IMR-90 (cell line): ENCODE data around the gene ZFP90. TPM values are rescaled to one million over a fixed set of nuclear protein-coding genes. Genes with fewer than 3 reads are reported as not detected.

Source experiments
- ATAC-seq: fragments of 200-7000 bp; cut with Tn5 transposase; 2 replicates; pipeline ENCODE4 v1.9.1; 2020; ENCODE audit warnings: low read depth, mild to moderate bottlenecking, moderate library complexity
- BruUV-seq: library from RNA; stranded (reverse); fragments of 400-500 nt; replicated peaks from 2 replicates; lab custom pipeline; 2021; lab: Mats Ljungman, UMichigan
- CTCF ChIA-PET: fragments of 300-600 bp; formaldehyde crosslinking; extraction: SDS; loops from one replicate; lab custom pipeline; 2021; ENCODE audit warnings: antibody characterized with exemption; lab: Yijun Ruan, JAX
- POLR2A ChIA-PET: fragments of 300-600 bp; sonication (Branson Sonifier 250); formaldehyde crosslinking; loops from one replicate; lab custom pipeline; 2022; ENCODE audit warnings: antibody characterized with exemption; ENCODE audit not compliant: unreplicated experiment; lab: Charles Lee
- DNase-seq: peaks from one replicate; pipeline ENCODE4 v3.0.0; 2013
- H2AFZ ChIP-seq: replicated peaks from 2 replicates; pipeline ENCODE3; 2013; ENCODE audit warnings: low read length, mild to moderate bottlenecking; ENCODE audit not compliant: poor library complexity
- H2AK5ac ChIP-seq: 2 replicates; pipeline ENCODE4 v1.6.1; 2013; ENCODE audit warnings: low read depth, low read length, inconsistent platforms
- H2AK9ac ChIP-seq: replicated peaks from 2 replicates; pipeline ENCODE3; 2013; ENCODE audit warnings: mild to moderate bottlenecking, low read depth, low read length, moderate library complexity; ENCODE audit not compliant: poor library complexity
- H2BK120ac ChIP-seq: 2 replicates; pipeline ENCODE4 v1.6.1; 2013; ENCODE audit warnings: low read depth, low read length, inconsistent platforms
- H2BK15ac ChIP-seq: 3 replicates; pipeline ENCODE4 v1.6.1; 2013; ENCODE audit warnings: low read depth, low read length, inconsistent platforms
- H2BK20ac ChIP-seq: 2 replicates; pipeline ENCODE4 v1.6.1; 2013; ENCODE audit warnings: low read depth, mild to moderate bottlenecking, inconsistent platforms, low read length, moderate library complexity
- H2BK5ac ChIP-seq: 2 replicates; pipeline ENCODE4 v1.6.1; 2013; ENCODE audit warnings: mild to moderate bottlenecking, low read depth, low read length, inconsistent platforms; ENCODE audit not compliant: poor library complexity, severe bottlenecking
- H3K14ac ChIP-seq: replicated peaks from 2 replicates; pipeline ENCODE4 v1.6.1; 2013; ENCODE audit warnings: low read depth, low read length, inconsistent platforms
- H3K18ac ChIP-seq: 2 replicates; pipeline ENCODE4 v1.6.1; 2013; ENCODE audit warnings: low read depth, low read length, control low read depth
- H3K23ac ChIP-seq: 2 replicates; pipeline ENCODE4 v1.6.1; 2013; ENCODE audit warnings: low read depth, low read length, inconsistent platforms
- H3K27ac ChIP-seq: 2 replicates; pipeline ENCODE4 v1.5.1; 2013; ENCODE audit warnings: mild to moderate bottlenecking, control low read depth, low read length; ENCODE audit not compliant: insufficient read depth
- H3K27me3 ChIP-seq: 2 replicates; pipeline ENCODE4 v1.6.1; 2013; ENCODE audit warnings: low read length; ENCODE audit not compliant: control insufficient read depth, insufficient read depth
- H3K36me3 ChIP-seq: 2 replicates; pipeline ENCODE4 v1.6.1; 2013; ENCODE audit warnings: low read length, mixed read lengths; ENCODE audit not compliant: control insufficient read depth, insufficient read depth
- H3K4ac ChIP-seq: 2 replicates; pipeline ENCODE4 v1.6.1; 2013; ENCODE audit warnings: low read depth, low read length, inconsistent platforms
- H3K4me1 ChIP-seq: 2 replicates; pipeline ENCODE4 v1.6.1; 2013; ENCODE audit warnings: low read length, mixed read lengths; ENCODE audit not compliant: control insufficient read depth, insufficient read depth
- H3K4me2 ChIP-seq: 2 replicates; pipeline ENCODE4 v1.6.1; 2013; ENCODE audit warnings: low read depth, mild to moderate bottlenecking, control low read depth, low read length, moderate library complexity
- H3K4me3 ChIP-seq: 2 replicates; pipeline ENCODE4 v1.5.1; 2013; ENCODE audit warnings: low read depth, mild to moderate bottlenecking, control low read depth, low read length, moderate library complexity; ENCODE audit not compliant: insufficient read depth
- H3K56ac ChIP-seq: 2 replicates; pipeline ENCODE4 v1.6.1; 2013; ENCODE audit warnings: low read length, inconsistent platforms; ENCODE audit not compliant: insufficient read depth; ENCODE audit errors: extremely low read depth
- H3K79me1 ChIP-seq, 2 experiments: 2 replicates each; pipeline ENCODE4 v1.6.1; 2013; ENCODE audit warnings: low read length in 2 of 2, inconsistent platforms in 1 of 2, low read depth in 1 of 2
- H3K9ac ChIP-seq: 2 replicates; pipeline ENCODE4 v1.6.1; 2013; ENCODE audit warnings: low read depth, low read length, control low read depth
- H3K9me1 ChIP-seq: 2 replicates; pipeline ENCODE4 v1.6.1; 2013; ENCODE audit warnings: low read length, inconsistent platforms; ENCODE audit not compliant: insufficient read depth
- H3K9me3 ChIP-seq: 2 replicates; pipeline ENCODE4 v1.6.1; 2013; ENCODE audit warnings: low read length; ENCODE audit not compliant: control insufficient read depth, insufficient read depth
- H4K20me1 ChIP-seq: 2 replicates; pipeline ENCODE4 v1.6.1; 2013; ENCODE audit warnings: low read length, inconsistent platforms; ENCODE audit not compliant: insufficient read depth
- H4K5ac ChIP-seq: 2 replicates; pipeline ENCODE4 v1.6.1; 2013; ENCODE audit warnings: mild to moderate bottlenecking, low read depth, low read length, control low read depth
- H4K8ac ChIP-seq, 2 experiments: 2 replicates each; pipeline ENCODE4 v1.6.1; 2013; ENCODE audit warnings: low read depth in 2 of 2, low read length in 2 of 2, control low read depth in 1 of 2, inconsistent platforms in 1 of 2
- H4K91ac ChIP-seq: 2 replicates; pipeline ENCODE4 v1.6.1; 2013; ENCODE audit warnings: low read depth, low read length, inconsistent platforms; ENCODE audit not compliant: insufficient read depth
- BHLHE40 ChIP-seq: fragments of 150-350 bp; IDR thresholded peaks from 2 replicates; pipeline ENCODE4 v1.6.1; 2016; ENCODE audit warnings: mild to moderate bottlenecking, low read depth, low read length
- CEBPB ChIP-seq: IDR thresholded peaks from 2 replicates; pipeline ENCODE4 v1.6.1; 2012; ENCODE audit warnings: low read depth, low read length, improper control_type of control experiment
- CHD1 ChIP-seq: IDR thresholded peaks from 2 replicates; pipeline ENCODE4 v1.6.1; 2012; ENCODE audit warnings: low read depth, low read length, improper control_type of control experiment
- FOS ChIP-seq: fragments of 150-350 bp; IDR thresholded peaks from 2 replicates; pipeline ENCODE4 v1.6.1; 2016; ENCODE audit warnings: low read depth, low read length
- MAFK ChIP-seq: IDR thresholded peaks from 2 replicates; pipeline ENCODE4 v1.6.1; 2012; ENCODE audit warnings: low read depth, low read length, improper control_type of control experiment
- MAZ ChIP-seq: IDR thresholded peaks from 2 replicates; pipeline ENCODE4 v1.6.1; 2012; ENCODE audit warnings: low read depth, mild to moderate bottlenecking, low read length, improper control_type of control experiment, moderate library complexity, borderline replicate concordance
- MXI1 ChIP-seq: IDR thresholded peaks from 2 replicates; pipeline ENCODE4 v1.6.1; 2012; ENCODE audit warnings: low read depth, mild to moderate bottlenecking, low read length, moderate library complexity, borderline replicate concordance
- NFE2L2 ChIP-seq: fragments of 150-350 bp; IDR thresholded peaks from 2 replicates; pipeline ENCODE4 v1.6.1; 2016; ENCODE audit warnings: low read depth, mild to moderate bottlenecking, low read length
- POLR2A ChIP-seq: IDR thresholded peaks from 2 replicates; pipeline ENCODE4 v1.6.1; 2012; ENCODE audit warnings: mild to moderate bottlenecking, low read depth, low read length
- RAD21 ChIP-seq: IDR thresholded peaks from 2 replicates; pipeline ENCODE4 v1.6.1; 2012; ENCODE audit warnings: low read length, improper control_type of control experiment
- RCOR1 ChIP-seq: IDR thresholded peaks from 2 replicates; pipeline ENCODE4 v1.6.1; 2012; ENCODE audit warnings: mild to moderate bottlenecking, low read length, improper control_type of control experiment; ENCODE audit not compliant: insufficient replicate concordance
- RFX5 ChIP-seq: IDR thresholded peaks from 2 replicates; pipeline ENCODE4 v1.8.0; 2012; ENCODE audit warnings: low read depth, mild to moderate bottlenecking, low read length, moderate library complexity
- SMC3 ChIP-seq: fragments of 150-350 bp; IDR thresholded peaks from 2 replicates; pipeline ENCODE4 v1.6.1; 2016; ENCODE audit warnings: low read depth, mild to moderate bottlenecking, antibody characterized with exemption, low read length, moderate library complexity
- WGBS, 2 experiments: methylation state at CpG; one replicate each; pipeline versions ENCODE4 v1.1.5 to v1.1.7; 2013; ENCODE audit warnings: missing lambda C conversion rate in 2 of 2; ENCODE audit not compliant: insufficient read length in 1 of 2; ENCODE audit errors: extremely low coverage in 2 of 2; 5-methylcytosine and 5-hydroxymethylcytosine counted together
- dilution Hi-C: fragments of 300-500 bp; cut with HindIII; formaldehyde crosslinking; loops from one replicate; pipeline ENCODE4 v1.14.3; 2018; ENCODE audit warnings: low sequenced_read_pairs; ENCODE audit not compliant: unreplicated experiment
- in situ Hi-C: fragments of 300-500 bp; cut with MboI; formaldehyde crosslinking; loops from 3 replicates; pipeline ENCODE4 v1.14.3; 2019; ENCODE audit warnings: low sequenced_read_pairs, inconsistent platforms, mixed read lengths
- intact Hi-C: fragments of 100-400 bp; cut with micrococcal nuclease; formaldehyde crosslinking; loops from 2 replicates; pipeline ENCODE4 v1.10.0; 2022
- polyA plus RNA-seq, 3 experiments: library from polyadenylated mRNA; depleted of rRNA; stranded (reverse); fragments of >200 nt; gene quantifications; 2 replicates each; pipeline ENCODE4 v1.2.3, GENCODE V29; 2012; ENCODE audit warnings: low replicate concordance in 1 of 3
- total RNA-seq: library from RNA; depleted of rRNA; stranded (reverse); fragments of >200 nt; gene quantifications from 2 replicates; pipeline ENCODE4 v1.2.3, GENCODE V29; 2012
- TF ChIP-seq, protein P1 (sequence below): fragments of 150-350 bp; IDR thresholded peaks from 2 replicates; pipeline ENCODE4 v1.6.1; 2017; ENCODE audit warnings: mild to moderate bottlenecking, antibody characterized with exemption, low read length, low read depth
- TF ChIP-seq, protein P2 (sequence below): fragments of 150-350 bp; IDR thresholded peaks from 2 replicates; pipeline ENCODE4 v1.6.1; 2016; ENCODE audit warnings: low read depth, mild to moderate bottlenecking, low read length, moderate library complexity, borderline replicate concordance
- TF ChIP-seq, protein P3 (sequence below): conservative IDR thresholded peaks from 2 replicates; pipeline ENCODE4 v1.5.1; 2012; ENCODE audit warnings: mild to moderate bottlenecking, low read depth, low read length, improper control_type of control experiment

The ZFP90 gene
- total and polyA plus RNA-seq, 2 of the 4 experiments (the other 2 are of a cell fraction), result 7.3 to 22.6 TPM

DNA sequence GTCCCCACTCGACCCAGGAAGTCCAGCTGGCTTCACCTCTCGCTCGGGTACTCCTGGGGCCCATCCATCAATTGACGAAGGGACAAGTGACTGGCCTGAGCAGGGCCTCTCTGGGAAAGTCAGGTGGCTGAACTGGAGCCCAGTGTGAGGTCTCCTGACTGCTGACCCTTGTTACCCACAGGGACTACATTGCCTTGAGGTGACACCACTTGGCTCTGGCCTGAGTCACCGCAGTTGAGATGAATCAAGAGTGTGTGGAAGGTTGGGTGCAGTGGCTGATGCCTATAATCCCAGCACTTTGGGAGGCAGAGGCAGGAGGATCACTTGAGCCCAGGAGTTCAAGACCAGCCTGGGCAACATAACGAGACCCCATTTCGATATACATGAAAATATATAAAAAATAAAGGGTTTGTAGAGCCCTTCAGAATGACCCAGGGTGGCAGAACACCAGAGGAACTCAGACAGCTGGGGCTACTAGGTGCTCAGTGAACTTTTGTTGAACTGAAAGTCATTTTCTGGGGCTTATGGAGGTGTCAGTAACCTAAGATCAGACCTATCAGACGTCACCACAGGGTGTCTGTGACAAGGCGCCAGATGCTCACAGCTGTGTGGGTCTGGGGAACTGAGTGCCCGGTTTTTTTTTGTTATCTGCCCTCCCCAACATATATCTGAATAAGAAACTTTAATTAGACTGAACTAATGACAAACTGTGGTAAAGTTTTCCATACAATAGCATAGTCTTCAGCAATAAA lies 14.8 kb upstream of the ZFP90 start:
- dilution Hi-C loops (no loop called here), in situ Hi-C loops (no loop called here), intact Hi-C loops (no loop called here)
- H3K4me3 ChIP-seq, result no peak overlapping the region
- TF ChIP-seq RCOR1, result no peak
- TF ChIP-seq MAFK, result no peak
- TF ChIP-seq, protein P1, sequence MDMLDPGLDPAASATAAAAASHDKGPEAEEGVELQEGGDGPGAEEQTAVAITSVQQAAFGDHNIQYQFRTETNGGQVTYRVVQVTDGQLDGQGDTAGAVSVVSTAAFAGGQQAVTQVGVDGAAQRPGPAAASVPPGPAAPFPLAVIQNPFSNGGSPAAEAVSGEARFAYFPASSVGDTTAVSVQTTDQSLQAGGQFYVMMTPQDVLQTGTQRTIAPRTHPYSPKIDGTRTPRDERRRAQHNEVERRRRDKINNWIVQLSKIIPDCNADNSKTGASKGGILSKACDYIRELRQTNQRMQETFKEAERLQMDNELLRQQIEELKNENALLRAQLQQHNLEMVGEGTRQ, result no peak
- TF ChIP-seq, protein P2, sequence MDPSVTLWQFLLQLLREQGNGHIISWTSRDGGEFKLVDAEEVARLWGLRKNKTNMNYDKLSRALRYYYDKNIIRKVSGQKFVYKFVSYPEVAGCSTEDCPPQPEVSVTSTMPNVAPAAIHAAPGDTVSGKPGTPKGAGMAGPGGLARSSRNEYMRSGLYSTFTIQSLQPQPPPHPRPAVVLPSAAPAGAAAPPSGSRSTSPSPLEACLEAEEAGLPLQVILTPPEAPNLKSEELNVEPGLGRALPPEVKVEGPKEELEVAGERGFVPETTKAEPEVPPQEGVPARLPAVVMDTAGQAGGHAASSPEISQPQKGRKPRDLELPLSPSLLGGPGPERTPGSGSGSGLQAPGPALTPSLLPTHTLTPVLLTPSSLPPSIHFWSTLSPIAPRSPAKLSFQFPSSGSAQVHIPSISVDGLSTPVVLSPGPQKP, result no peak
- TF ChIP-seq BHLHE40, result no peak
- TF ChIP-seq NFE2L2, result no peak
- TF ChIP-seq RFX5, result no peak
- no peak for TF ChIP-seq MAZ
- TF ChIP-seq CHD1, result no peak
- no peak for TF ChIP-seq FOS
- TF ChIP-seq POLR2A, result no peak
- TF ChIP-seq SMC3, result no peak
- TF ChIP-seq, protein P3, sequence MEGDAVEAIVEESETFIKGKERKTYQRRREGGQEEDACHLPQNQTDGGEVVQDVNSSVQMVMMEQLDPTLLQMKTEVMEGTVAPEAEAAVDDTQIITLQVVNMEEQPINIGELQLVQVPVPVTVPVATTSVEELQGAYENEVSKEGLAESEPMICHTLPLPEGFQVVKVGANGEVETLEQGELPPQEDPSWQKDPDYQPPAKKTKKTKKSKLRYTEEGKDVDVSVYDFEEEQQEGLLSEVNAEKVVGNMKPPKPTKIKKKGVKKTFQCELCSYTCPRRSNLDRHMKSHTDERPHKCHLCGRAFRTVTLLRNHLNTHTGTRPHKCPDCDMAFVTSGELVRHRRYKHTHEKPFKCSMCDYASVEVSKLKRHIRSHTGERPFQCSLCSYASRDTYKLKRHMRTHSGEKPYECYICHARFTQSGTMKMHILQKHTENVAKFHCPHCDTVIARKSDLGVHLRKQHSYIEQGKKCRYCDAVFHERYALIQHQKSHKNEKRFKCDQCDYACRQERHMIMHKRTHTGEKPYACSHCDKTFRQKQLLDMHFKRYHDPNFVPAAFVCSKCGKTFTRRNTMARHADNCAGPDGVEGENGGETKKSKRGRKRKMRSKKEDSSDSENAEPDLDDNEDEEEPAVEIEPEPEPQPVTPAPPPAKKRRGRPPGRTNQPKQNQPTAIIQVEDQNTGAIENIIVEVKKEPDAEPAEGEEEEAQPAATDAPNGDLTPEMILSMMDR, result no peak
- no peak for TF ChIP-seq MXI1
- no peak for TF ChIP-seq CEBPB
- no peak for TF ChIP-seq RAD21
- no peak for ATAC-seq
- no peak overlapping the region for H3K27ac ChIP-seq
- H3K14ac ChIP-seq, result no peak overlapping the region
- H3K9ac ChIP-seq, result no peak overlapping the region
- H3K4me2 ChIP-seq, result no peak overlapping the region
- no peak overlapping the region for H2BK5ac ChIP-seq
- no CpG with 5 or more reads among the region's 10 CpGs for WGBS, 2 experiments
- no peaks in the 10 kb centered on the region for H3K79me1 ChIP-seq
- H2BK15ac ChIP-seq, result no peak overlapping the region
- H4K8ac ChIP-seq, result no peak overlapping the region
- H3K18ac ChIP-seq, result no peak overlapping the region
- H2BK20ac ChIP-seq, result no peak overlapping the region
- H3K23ac ChIP-seq, result no peak overlapping the region
- H3K9me3 ChIP-seq, result 0 out of 2 replicates have a peak, but pooled peaks cover 2% of the 10 kb centered on the region
- H4K5ac ChIP-seq, result no peak overlapping the region
- no peak overlapping the region for H4K91ac ChIP-seq
- H3K27me3 ChIP-seq, result no peaks in the 10 kb centered on the region
- ChIA-PET CTCF (no interaction called here), POLR2A (no interaction called here)
- no peak overlapping the region for H2AFZ ChIP-seq
- BruUV-seq, result no TSS peak
- H3K36me3 ChIP-seq, result no peaks in the 10 kb centered on the region
- no peak overlapping the region for H2AK9ac ChIP-seq
- no peak overlapping the region for H2AK5ac ChIP-seq
- no peak overlapping the region for H3K56ac ChIP-seq
- no peak for DNase-seq
- no peaks in the 10 kb centered on the region for H3K9me1 ChIP-seq
- no peak overlapping the region for H3K4ac ChIP-seq
- H2BK120ac ChIP-seq, result no peak overlapping the region
- H3K4me1 ChIP-seq, result no peaks in the 10 kb centered on the region
- no peaks in the 10 kb centered on the region for H4K20me1 ChIP-seq
